H7 (cell line): ENCODE measurements around the gene KCNMB2. TPM values are rescaled to one million over a fixed set of nuclear protein-coding genes. Genes with fewer than 3 reads are reported as not detected.
A peak's percentile ranks its signal among the peaks of the same experiment; 100 is the strongest.

Experiments
- DNase-seq: peaks from one replicate; pipeline ENCODE4 v3.0.0; 2012
- H3K27me3 ChIP-seq: 2 replicates; pipeline ENCODE4 v1.6.0; 2011; ENCODE audit warnings: mild to moderate bottlenecking, low read length; ENCODE audit not compliant: control insufficient read depth, insufficient read depth
- H3K36me3 ChIP-seq: replicated peaks from 2 replicates; pipeline ENCODE4 v1.5.1; 2011; ENCODE audit warnings: low read length; ENCODE audit not compliant: control insufficient read depth, insufficient read depth
- H3K4me3 ChIP-seq: 2 replicates; pipeline ENCODE4 v1.5.1; 2011; ENCODE audit warnings: low read depth, mild to moderate bottlenecking, control low read depth, low read length, moderate library complexity; ENCODE audit not compliant: insufficient read depth
- total RNA-seq: library from RNA; depleted of rRNA; stranded (reverse); fragments of >200 nt; shearing (Covaris generic); gene quantifications from 2 replicates; pipeline ENCODE4 v1.2.3, GENCODE V29; 2014; rRNA removed

The KCNMB2 gene
- total RNA-seq: not detected in 2 replicates

GRCh38 chr3:178536211-178537079 is at the start of gene KCNMB2:
KCNMB2 (plus strand) TSS chr3:178536436.
- DNase-seq: no peak
- Histone ChIP-seq H3K4me3 (peak within 1 kb of the TSS; percentile 23; the same call in 1 of the 2 replicates), H3K27me3 (no peaks in the 10 kb centered on the region), H3K36me3 (no peaks in the 10 kb centered on the region)

- H3K27me3 ChIP-seq: no peaks in the 10 kb centered on the region; the same call in 1 of the 2 replicates
- DNase-seq: no peak
- H3K4me3 ChIP-seq: no peak overlapping the region
- no peaks in the 10 kb centered on the region for H3K36me3 ChIP-seq
These were observed 49.3 kb upstream of the KCNMB2 start for GRCh38 chr3:178486903-178487302.

GRCh38 chr3:178487752-178488151 is 48.5 kb upstream of the KCNMB2 start:
- Histone ChIP-seq H3K36me3 (no peaks in the 10 kb centered on the region), H3K27me3 (no peaks in the 10 kb centered on the region; the same call in 1 of the 2 replicates), H3K4me3 (no peak overlapping the region)
- no peak for DNase-seq

GRCh38 chr3:178491751-178492150 is 44.5 kb upstream of the KCNMB2 start:
- Histone ChIP-seq H3K36me3 (no peaks in the 10 kb centered on the region), H3K4me3 (no peak overlapping the region), H3K27me3 (no peaks in the 10 kb centered on the region)
- no peak for DNase-seq

GRCh38 chr3:178492491-178492890 is 43.7 kb upstream of the KCNMB2 start:
- H3K36me3 ChIP-seq: no peaks in the 10 kb centered on the region
- DNase-seq: no peak
- H3K27me3 ChIP-seq: no peaks in the 10 kb centered on the region
- H3K4me3 ChIP-seq: no peak overlapping the region

- Histone ChIP-seq H3K36me3 (no peaks in the 10 kb centered on the region), H3K27me3 (no peaks in the 10 kb centered on the region), H3K4me3 (no peak overlapping the region)
- no peak for DNase-seq
These were observed 41.9 kb upstream of the KCNMB2 start for GRCh38 chr3:178494386-178494785.

GRCh38 chr3:178496911-178497310 is 39.3 kb upstream of the KCNMB2 start:
- DNase-seq: no peak
- H3K36me3 ChIP-seq: no peaks in the 10 kb centered on the region
- H3K4me3 ChIP-seq: no peak overlapping the region
- H3K27me3 ChIP-seq: no peaks in the 10 kb centered on the region

- DNase-seq: no peak
- Histone ChIP-seq H3K36me3 (no peaks in the 10 kb centered on the region), H3K4me3 (no peak overlapping the region), H3K27me3 (no peaks in the 10 kb centered on the region)
These were observed 37.4 kb upstream of the KCNMB2 start for GRCh38 chr3:178498871-178499270.

- Histone ChIP-seq H3K4me3 (no peak overlapping the region), H3K36me3 (no peaks in the 10 kb centered on the region), H3K27me3 (no peaks in the 10 kb centered on the region)
- no peak for DNase-seq
These were observed 35.6 kb upstream of the KCNMB2 start for GRCh38 chr3:178500631-178501030.

- DNase-seq: no peak
- Histone ChIP-seq H3K27me3 (no peaks in the 10 kb centered on the region), H3K36me3 (no peaks in the 10 kb centered on the region), H3K4me3 (no peak overlapping the region)
These were observed 32.1 kb upstream of the KCNMB2 start for GRCh38 chr3:178504128-178504527.

GRCh38 chr3:178505832-178506231 is 30.4 kb upstream of the KCNMB2 start:
- no peak overlapping the region for H3K4me3 ChIP-seq
- H3K36me3 ChIP-seq: no peaks in the 10 kb centered on the region
- DNase-seq: no peak
- no peaks in the 10 kb centered on the region for H3K27me3 ChIP-seq

GRCh38 chr3:178507507-178508442 is 28.5 kb upstream of the KCNMB2 start:
- no peak for DNase-seq

GRCh38 chr3:178508443-178508825 is 27.8 kb upstream of the KCNMB2 start:
- H3K27me3 ChIP-seq: no peaks in the 10 kb centered on the region
- no peaks in the 10 kb centered on the region for H3K36me3 ChIP-seq
- no peak for DNase-seq
- no peak overlapping the region for H3K4me3 ChIP-seq

More at GRCh38 chr3:178507507-178508442, 28.5 kb upstream of the KCNMB2 start:
- Histone ChIP-seq H3K36me3 (no peaks in the 10 kb centered on the region), H3K27me3 (no peaks in the 10 kb centered on the region), H3K4me3 (no peak overlapping the region)

GRCh38 chr3:178510496-178510895 is 25.7 kb upstream of the KCNMB2 start:
- DNase-seq: no peak
- Histone ChIP-seq H3K36me3 (no peaks in the 10 kb centered on the region), H3K4me3 (no peak overlapping the region), H3K27me3 (no peaks in the 10 kb centered on the region)

- no peak overlapping the region for H3K4me3 ChIP-seq
- no peak for DNase-seq
- no peaks in the 10 kb centered on the region for H3K36me3 ChIP-seq
- H3K27me3 ChIP-seq: no peaks in the 10 kb centered on the region
These were observed 23.6 kb upstream of the KCNMB2 start for GRCh38 chr3:178512647-178513046.
